Testis (tissue), 3 donors: ENCODE data around the gene LYZ. TPM values are rescaled to one million over a fixed set of nuclear protein-coding genes. Genes with fewer than 3 reads are reported as not detected.

Source experiments
- DNase-seq: peaks from one replicate; pipeline ENCODE4 v3.0.0-alpha.2; 2019
- H3K27ac ChIP-seq, 2 donors: fragments of 200-600 bp; sonication (generic); one replicate each; pipeline ENCODE4 v1.5.1; 2019
- H3K27me3 ChIP-seq: fragments of 200-600 bp; sonication (generic); one replicate; pipeline ENCODE4 v1.5.1; 2019
- H3K36me3 ChIP-seq: fragments of 200-600 bp; sonication (generic); one replicate; pipeline ENCODE4 v1.5.1; 2017; ENCODE audit warnings: low read depth; ENCODE audit errors: missing control alignments
- H3K4me1 ChIP-seq: fragments of 200-600 bp; sonication (generic); one replicate; pipeline ENCODE4 v1.5.1; 2019
- H3K4me3 ChIP-seq, 2 donors: fragments of 200-600 bp; sonication (generic); one replicate each; pipeline ENCODE4 v1.5.1; 2017 to 2019
- H3K9me3 ChIP-seq: fragments of 200-600 bp; sonication (generic); one replicate; pipeline ENCODE4 v1.5.1; 2017
- CTCF ChIP-seq, 3 experiments: fragments of 450-650 bp in 2 of 3; fragments of 200-600 bp in 1 of 3; sonication (generic) in 1 of 3; IDR thresholded peaks; one replicate each; pipeline ENCODE4 v1.5.1; 2016 to 2019; ENCODE audit warnings: antibody characterized with exemption in 3 of 3, mild to moderate bottlenecking in 2 of 3, moderate library complexity in 1 of 3
- POLR2A ChIP-seq: fragments of 450-650 bp; IDR thresholded peaks from one replicate; pipeline ENCODE4 v1.6.1; 2017; ENCODE audit warnings: antibody characterized with exemption, mild to moderate bottlenecking, moderate library complexity
- WGBS, 2 donors: methylation state at CpG; one replicate each; pipeline ENCODE4 v1.1.5; 2018; 5-methylcytosine and 5-hydroxymethylcytosine counted together
- intact Hi-C: fragments of 100-400 bp; cut with DNase I; formaldehyde crosslinking; loops from one replicate; pipeline ENCODE4 v1.15.1; 2023; ENCODE audit warnings: low total_unique reads
- polyA plus RNA-seq: library from polyadenylated mRNA; stranded (reverse); fragments of 350-450 nt; fragmentation: Illumina TruSeq; extraction: RNeasy Lipid Tissue Mini Kit (QIAGEN cat#74804); gene quantifications from one replicate; pipeline ENCODE4 v1.2.3, GENCODE V29; 2014; ENCODE audit warnings: low read depth, low replicate concordance; ENCODE audit not compliant: insufficient read depth
- total RNA-seq, 2 donors: library from RNA; depleted of rRNA; stranded (reverse); fragments of >200 nt; gene quantifications; one replicate each; pipeline ENCODE4 v1.2.3, GENCODE V29; 2016

LYZ gene
- total and polyA plus RNA-seq, 3 donors from 2014 or later = 3.4 to 203 (median 9.7) TPM

- TF ChIP-seq CTCF (IDR thresholded peaks at IDR 0.05) (no peak), POLR2A (no peak)
- H3K36me3 ChIP-seq = no peaks in the 10 kb centered on the region
- DNase-seq = no peak
- no peak overlapping the region for H3K27ac ChIP-seq
- no peak overlapping the region for H3K4me3 ChIP-seq
- no peaks in the 10 kb centered on the region for H3K27me3 ChIP-seq
- H3K4me1 ChIP-seq = no peaks in the 10 kb centered on the region
- 82 to 87% methylated on average over 2 of the region's 2 CpGs for WGBS, 2 donors
- no peaks in the 10 kb centered on the region for H3K9me3 ChIP-seq
- intact Hi-C loops = no loop called here
These were observed 3.5 kb downstream of the LYZ start for GRCh38 chr12:69351462-69352236.

GRCh38 chr12:69352904-69353303 lies 4.7 kb downstream of the LYZ start:
- Histone ChIP-seq H3K36me3 (no peaks in the 10 kb centered on the region), H3K9me3 (no peaks in the 10 kb centered on the region), H3K27me3 (no peaks in the 10 kb centered on the region), H3K4me1 (no peaks in the 10 kb centered on the region), H3K27ac (no peak overlapping the region), H3K4me3 (no peak overlapping the region)
- no peak for DNase-seq
- intact Hi-C loops = no loop called here
- TF ChIP-seq CTCF (IDR thresholded peaks at IDR 0.05) (no peak), POLR2A (no peak)
- whole genome bisulfite sequencing, 2 donors = 90 to 96% methylated on average over 5 of the region's 5 CpGs

GRCh38 chr12:69354172-69354555 lies 6.0 kb downstream of the LYZ start:
- intact Hi-C loops = no loop called here

GRCh38 chr12:69354556-69355187 lies 6.5 kb downstream of the LYZ start:
- intact Hi-C loops = no loop called here
- WGBS, 2 donors = 75 to 83% methylated on average over 1 of the region's 1 CpG
- H3K27me3 ChIP-seq = no peaks in the 10 kb centered on the region
- H3K4me3 ChIP-seq = no peak overlapping the region
- no peaks in the 10 kb centered on the region for H3K4me1 ChIP-seq
- TF ChIP-seq CTCF (IDR thresholded peaks at IDR 0.05) (no peak), POLR2A (no peak)
- no peak overlapping the region for H3K27ac ChIP-seq
- DNase-seq = no peak
- no peaks in the 10 kb centered on the region for H3K9me3 ChIP-seq
- H3K36me3 ChIP-seq = no peaks in the 10 kb centered on the region

More at GRCh38 chr12:69354172-69354555, 6.0 kb downstream of the LYZ start:
- H3K9me3 ChIP-seq = no peaks in the 10 kb centered on the region
- DNase-seq = no peak
- no peak overlapping the region for H3K27ac ChIP-seq
- TF ChIP-seq CTCF (IDR thresholded peaks at IDR 0.05) (no peak), POLR2A (no peak)
- H3K36me3 ChIP-seq = no peaks in the 10 kb centered on the region
- H3K4me1 ChIP-seq = no peaks in the 10 kb centered on the region
- no peaks in the 10 kb centered on the region for H3K27me3 ChIP-seq
- H3K4me3 ChIP-seq = no peak overlapping the region
- WGBS, 2 donors = 82 to 83% methylated on average over 1 of the region's 1 CpG
